ENCODE results near the gene C14orf93. TPM values are rescaled to one million over a fixed set of nuclear protein-coding genes. Genes with fewer than 3 reads are reported as not detected.

C14orf93 gene
- total RNA-seq, 3 donors from 2014 or later (not counting 1 experiment from before 2014, with no cell fraction given): 12.1 to 15.1 (median 13.6) TPM

DNA sequence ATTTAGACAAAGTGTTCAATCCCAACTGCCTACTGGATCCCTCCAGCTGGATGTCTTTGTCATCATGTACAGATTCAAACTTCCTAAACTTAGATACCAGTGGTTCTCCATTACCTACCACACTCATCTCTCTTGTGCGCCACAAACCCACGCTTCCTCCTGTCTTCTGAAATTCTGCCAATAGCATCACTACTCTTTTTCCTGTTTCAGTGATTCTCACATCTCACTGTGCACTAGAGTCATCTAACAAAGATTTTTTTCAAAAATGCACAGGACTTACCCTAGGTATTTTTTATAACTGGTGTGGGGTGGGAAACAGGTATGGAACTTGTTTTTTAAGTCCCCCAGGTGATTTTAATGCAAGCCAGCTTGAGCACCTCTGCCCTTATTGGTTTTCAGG, 18.9 kb upstream of the C14orf93 start:
- peaks cover 21% of the 10 kb centered on the region for H3K36me3 Mint-ChIP-seq
- no peak overlapping the region for H3K27ac ChIP-seq (ENCODE audit: low read length)
- peak in 1 of 2 donors; percentile 66 for DNase-seq

GRCh38 chr14:23025151-23025814, 15.3 kb upstream of the C14orf93 start:
- H3K27ac Mint-ChIP-seq: no peak overlapping the region
- WGBS (ENCODE audit: insufficient coverage): 89% methylated on average over 3 of the region's 4 CpGs
- H3K4me3 ChIP-seq (ENCODE audit: low read length): no peak overlapping the region
- H3K4me1 ChIP-seq (ENCODE audit: control insufficient read depth, insufficient read depth, low read length): peaks cover 3% of the 10 kb centered on the region
- no peak overlapping the region for H3K27ac ChIP-seq (ENCODE audit: low read length)
- H3K27me3 ChIP-seq (ENCODE audit: control insufficient read depth, insufficient read depth, low read length): no peaks in the 10 kb centered on the region
- H3K9me3 ChIP-seq (ENCODE audit: control insufficient read depth, insufficient read depth, low read length): no peaks in the 10 kb centered on the region
- H3K36me3 Mint-ChIP-seq: peaks cover 13% of the 10 kb centered on the region
- H3K4me3 Mint-ChIP-seq: no peak overlapping the region
- intact Hi-C loops (cut with micrococcal nuclease): no loop called here
- H3K36me3 ChIP-seq (ENCODE audit: control insufficient read depth, insufficient read depth, low read length): peaks cover 26% of the 10 kb centered on the region
- no peaks in the 10 kb centered on the region for H3K27me3 Mint-ChIP-seq (ENCODE audit: low read depth in 2 of 2)
- H3K4me1 Mint-ChIP-seq: peaks cover 22 to 24% of the 10 kb centered on the region in 2 donors
- ATAC-seq (no peak), DNase-seq (no peak)
- TF ChIP-seq CTCF (IDR thresholded peaks at IDR 0.05): no peak
- H3K9me3 Mint-ChIP-seq: no peaks in the 10 kb centered on the region

More for the DNA sequence above, 18.9 kb upstream of the C14orf93 start:
- Mint-ChIP-seq H3K4me1 (peaks cover 30 to 38% of the 10 kb centered on the region in 2 donors), H3K4me3 (no peak overlapping the region), H3K27me3 (ENCODE audit: low read depth in 2 of 2) (no peaks in the 10 kb centered on the region), H3K9me3 (no peaks in the 10 kb centered on the region), H3K27ac (peak overlapping the region in 1 of 2 donors; percentile 4)
- peaks cover 10% of the 10 kb centered on the region for H3K4me1 ChIP-seq (ENCODE audit: control insufficient read depth, insufficient read depth, low read length)
- no peak for TF ChIP-seq CTCF (IDR thresholded peaks at IDR 0.05)
- intact Hi-C loops (cut with micrococcal nuclease): no loop called here
- H3K9me3 ChIP-seq (ENCODE audit: control insufficient read depth, insufficient read depth, low read length): no peaks in the 10 kb centered on the region
- H3K4me3 ChIP-seq (ENCODE audit: low read length): no peak overlapping the region
- peaks cover 40% of the 10 kb centered on the region for H3K36me3 ChIP-seq (ENCODE audit: control insufficient read depth, insufficient read depth, low read length)
- no peaks in the 10 kb centered on the region for H3K27me3 ChIP-seq (ENCODE audit: control insufficient read depth, insufficient read depth, low read length)
- WGBS (ENCODE audit: insufficient coverage): 34% methylated on average over 2 of the region's 2 CpGs
- no peak for ATAC-seq

GRCh38 chr14:23024612-23025075, 14.7 kb upstream of the C14orf93 start:
- Mint-ChIP-seq H3K27ac (no peak overlapping the region), H3K27me3 (ENCODE audit: low read depth in 2 of 2) (no peaks in the 10 kb centered on the region), H3K4me3 (no peak overlapping the region), H3K36me3 (peaks cover 13% of the 10 kb centered on the region), H3K9me3 (no peaks in the 10 kb centered on the region), H3K4me1 (peaks cover 22 to 24% of the 10 kb centered on the region in 2 donors)
- ATAC-seq (no peak), DNase-seq (no peak)
- H3K4me1 ChIP-seq (ENCODE audit: control insufficient read depth, insufficient read depth, low read length): peaks cover 3% of the 10 kb centered on the region
- intact Hi-C loops (cut with micrococcal nuclease): no loop called here
- TF ChIP-seq CTCF (IDR thresholded peaks at IDR 0.05): no peak
- peaks cover 26% of the 10 kb centered on the region for H3K36me3 ChIP-seq (ENCODE audit: control insufficient read depth, insufficient read depth, low read length)
- H3K27me3 ChIP-seq (ENCODE audit: control insufficient read depth, insufficient read depth, low read length): no peaks in the 10 kb centered on the region
- 100% methylated on average over 4 of the region's 7 CpGs for WGBS (ENCODE audit: insufficient coverage)
- no peak overlapping the region for H3K27ac ChIP-seq (ENCODE audit: low read length)
- H3K4me3 ChIP-seq (ENCODE audit: low read length): no peak overlapping the region
- no peaks in the 10 kb centered on the region for H3K9me3 ChIP-seq (ENCODE audit: control insufficient read depth, insufficient read depth, low read length)

- peaks cover 13 to 15% of the 10 kb centered on the region in 2 donors for H3K4me1 Mint-ChIP-seq
- 89% methylated on average over 2 of the region's 2 CpGs for WGBS (ENCODE audit: insufficient coverage)
- H3K36me3 Mint-ChIP-seq: peaks cover 13% of the 10 kb centered on the region
- intact Hi-C loops (cut with micrococcal nuclease): no loop called here
- H3K27me3 Mint-ChIP-seq (ENCODE audit: low read depth in 2 of 2): no peaks in the 10 kb centered on the region
- ATAC-seq (no peak), DNase-seq (no peak)
- no peak for TF ChIP-seq CTCF (IDR thresholded peaks at IDR 0.05)
- Histone ChIP-seq H3K36me3 (ENCODE audit: control insufficient read depth, insufficient read depth, low read length) (peaks cover 20% of the 10 kb centered on the region), H3K4me1 (ENCODE audit: control insufficient read depth, insufficient read depth, low read length) (no peaks in the 10 kb centered on the region), H3K27ac (ENCODE audit: low read length) (no peak overlapping the region), H3K4me3 (ENCODE audit: low read length) (no peak overlapping the region), H3K27me3 (ENCODE audit: control insufficient read depth, insufficient read depth, low read length) (no peaks in the 10 kb centered on the region), H3K9me3 (ENCODE audit: control insufficient read depth, insufficient read depth, low read length) (no peaks in the 10 kb centered on the region)
- no peak overlapping the region for H3K4me3 Mint-ChIP-seq
- H3K27ac Mint-ChIP-seq: no peak overlapping the region
- no peaks in the 10 kb centered on the region for H3K9me3 Mint-ChIP-seq
These were observed 13.8 kb upstream of the C14orf93 start for GRCh38 chr14:23023795-23024152.
